AG10803 (cell line): Measurements from ENCODE around the gene MYO5B.

Experiments used
- DNase-seq: peaks from one replicate; pipeline ENCODE4 v3.0.0; 2010; ENCODE audit warnings: low read depth
- H3K4me3 ChIP-seq: 2 replicates; pipeline ENCODE4 v1.5.1; 2011; ENCODE audit warnings: mild to moderate bottlenecking, low read length, control low read depth
- TF ChIP-seq, protein P1 (sequence below): conservative IDR thresholded peaks from 2 replicates; pipeline ENCODE4 v1.5.1; 2011; ENCODE audit warnings: mild to moderate bottlenecking, low read length, control low read depth, inconsistent platforms

Gene MYO5B

DNA sequence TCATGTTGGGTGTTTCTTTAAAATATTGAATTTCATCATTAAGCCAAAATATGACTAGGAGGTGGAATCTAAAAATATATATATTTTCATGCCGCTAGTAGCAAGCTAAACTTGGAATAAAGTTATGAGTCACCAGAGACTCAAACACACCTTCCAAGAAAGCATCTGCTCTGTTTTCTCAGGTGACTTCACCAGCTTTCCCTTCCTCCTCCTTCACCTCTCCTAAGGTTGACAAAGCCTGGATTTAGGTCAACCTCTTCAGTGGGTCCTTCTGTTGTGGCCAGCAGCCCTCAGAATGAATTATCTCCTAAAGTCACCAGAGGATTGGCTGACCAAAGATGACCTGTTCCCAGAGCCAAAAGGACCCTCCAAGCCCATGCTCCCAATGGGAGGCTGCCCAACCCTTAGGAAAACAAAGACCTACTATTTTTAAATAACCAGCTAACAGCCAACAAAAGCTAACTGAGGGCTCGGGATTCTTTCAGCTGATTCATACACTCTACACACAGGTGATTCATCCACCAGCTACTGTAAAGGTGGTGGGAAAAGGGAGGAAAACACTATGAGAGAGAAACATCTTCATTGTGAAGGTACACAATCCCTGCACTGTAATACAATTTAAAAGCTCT, 113.9 kb downstream of the MYO5B start:
- no peak for DNase-seq
- H3K4me3 ChIP-seq = no peak overlapping the region
- TF ChIP-seq, protein P1, sequence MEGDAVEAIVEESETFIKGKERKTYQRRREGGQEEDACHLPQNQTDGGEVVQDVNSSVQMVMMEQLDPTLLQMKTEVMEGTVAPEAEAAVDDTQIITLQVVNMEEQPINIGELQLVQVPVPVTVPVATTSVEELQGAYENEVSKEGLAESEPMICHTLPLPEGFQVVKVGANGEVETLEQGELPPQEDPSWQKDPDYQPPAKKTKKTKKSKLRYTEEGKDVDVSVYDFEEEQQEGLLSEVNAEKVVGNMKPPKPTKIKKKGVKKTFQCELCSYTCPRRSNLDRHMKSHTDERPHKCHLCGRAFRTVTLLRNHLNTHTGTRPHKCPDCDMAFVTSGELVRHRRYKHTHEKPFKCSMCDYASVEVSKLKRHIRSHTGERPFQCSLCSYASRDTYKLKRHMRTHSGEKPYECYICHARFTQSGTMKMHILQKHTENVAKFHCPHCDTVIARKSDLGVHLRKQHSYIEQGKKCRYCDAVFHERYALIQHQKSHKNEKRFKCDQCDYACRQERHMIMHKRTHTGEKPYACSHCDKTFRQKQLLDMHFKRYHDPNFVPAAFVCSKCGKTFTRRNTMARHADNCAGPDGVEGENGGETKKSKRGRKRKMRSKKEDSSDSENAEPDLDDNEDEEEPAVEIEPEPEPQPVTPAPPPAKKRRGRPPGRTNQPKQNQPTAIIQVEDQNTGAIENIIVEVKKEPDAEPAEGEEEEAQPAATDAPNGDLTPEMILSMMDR = no peak

DNA sequence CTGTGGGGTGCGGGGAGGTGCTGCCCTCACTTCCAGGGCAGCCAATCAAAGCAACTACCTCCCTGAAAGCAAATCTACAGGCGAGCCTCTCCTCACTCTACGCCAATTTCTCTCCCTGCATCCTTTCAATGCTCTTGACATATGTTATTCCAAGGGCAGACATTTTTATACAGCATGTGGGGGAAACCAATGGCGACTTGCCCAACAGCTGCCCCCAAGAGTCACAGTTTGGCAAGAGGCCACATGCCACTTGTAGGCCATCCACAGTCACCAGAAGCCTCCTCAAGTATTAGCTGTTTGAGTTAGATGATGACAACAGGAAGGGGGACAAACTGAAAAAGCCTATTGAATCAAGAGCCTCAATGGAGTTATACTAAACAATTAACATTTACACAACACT, 114.6 kb downstream of the MYO5B start:
- no peak for DNase-seq
- H3K4me3 ChIP-seq = no peak overlapping the region
- TF ChIP-seq, protein P1 = no peak

DNA sequence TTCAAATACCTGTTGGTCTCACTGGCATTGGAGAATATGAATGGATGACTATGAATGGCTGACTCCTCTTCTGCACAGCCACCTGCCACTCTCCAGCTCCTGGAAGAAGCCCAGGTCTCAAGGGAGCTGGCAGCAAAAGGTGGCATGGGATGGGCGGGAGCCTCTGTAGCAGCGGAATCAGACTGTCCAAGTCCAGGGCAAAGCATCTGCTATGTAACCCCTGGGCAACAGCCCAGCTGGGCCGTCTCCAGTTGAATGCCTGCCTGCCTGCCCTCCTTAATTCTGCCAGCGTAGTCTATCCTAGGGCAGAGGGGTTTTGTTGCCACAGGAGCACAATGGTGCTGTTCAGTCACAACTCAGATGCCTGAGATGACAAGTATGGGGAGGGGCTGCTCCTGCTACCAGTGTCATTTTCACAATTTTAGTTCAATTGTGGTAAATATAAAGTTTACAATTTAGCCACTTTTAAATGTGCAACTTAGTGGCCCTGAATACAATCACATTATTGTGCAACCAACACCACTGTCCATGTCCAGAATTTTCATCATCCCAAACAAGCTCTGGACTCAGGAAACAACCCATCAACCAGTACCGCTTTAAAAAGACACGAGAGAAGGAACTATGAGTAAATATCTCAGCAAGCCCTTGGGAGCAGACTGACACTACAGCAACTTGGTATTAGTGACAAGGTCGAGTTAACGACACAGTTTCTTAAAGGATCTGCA, 115.2 kb downstream of the MYO5B start:
- DNase-seq = no peak
- H3K4me3 ChIP-seq = no peak overlapping the region
- TF ChIP-seq, protein P1 = no peak

DNA sequence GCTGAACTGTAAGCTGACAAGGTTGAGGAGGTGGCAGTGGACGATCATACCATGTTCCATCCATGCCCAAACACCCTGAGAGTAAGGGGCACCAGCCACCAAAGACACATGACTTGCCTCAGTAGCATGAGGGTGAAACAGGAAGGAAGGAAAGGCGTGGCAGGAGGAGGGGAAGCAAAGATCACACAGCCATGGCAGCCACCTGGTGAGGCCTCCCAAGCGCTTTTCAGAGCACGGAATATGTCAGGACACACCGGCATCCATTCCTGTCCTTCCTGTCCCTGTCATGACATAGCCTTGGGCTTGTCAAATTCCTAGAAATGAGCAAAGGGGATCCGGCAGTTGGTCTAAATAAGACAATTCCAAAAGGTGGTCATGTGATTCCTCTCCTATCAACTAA, 118.7 kb downstream of the MYO5B start:
- DNase-seq = no peak
- TF ChIP-seq, protein P1 = no peak
- H3K4me3 ChIP-seq = no peak overlapping the region

DNA sequence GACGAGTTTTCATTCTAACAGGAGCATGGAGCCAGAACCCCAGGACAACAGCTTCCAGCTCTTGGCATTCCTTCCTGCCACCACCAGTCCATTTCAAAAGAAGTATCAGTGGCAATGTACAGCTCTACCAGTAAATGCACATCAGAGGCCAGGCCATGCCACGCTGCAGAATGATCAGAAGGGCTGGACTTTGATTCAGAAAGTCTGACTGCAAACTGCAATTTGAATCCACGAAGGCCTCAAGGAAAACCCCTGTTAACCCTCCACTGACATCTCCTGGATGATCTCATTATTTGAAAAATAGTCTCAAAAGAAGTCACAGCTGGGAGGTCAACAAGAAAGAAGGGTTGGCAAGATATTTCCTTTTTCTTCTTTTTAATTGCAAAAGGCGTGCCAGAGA, 119.2 kb downstream of the MYO5B start:
- H3K4me3 ChIP-seq = no peak overlapping the region
- TF ChIP-seq, protein P1 = no peak
- no peak for DNase-seq

DNA sequence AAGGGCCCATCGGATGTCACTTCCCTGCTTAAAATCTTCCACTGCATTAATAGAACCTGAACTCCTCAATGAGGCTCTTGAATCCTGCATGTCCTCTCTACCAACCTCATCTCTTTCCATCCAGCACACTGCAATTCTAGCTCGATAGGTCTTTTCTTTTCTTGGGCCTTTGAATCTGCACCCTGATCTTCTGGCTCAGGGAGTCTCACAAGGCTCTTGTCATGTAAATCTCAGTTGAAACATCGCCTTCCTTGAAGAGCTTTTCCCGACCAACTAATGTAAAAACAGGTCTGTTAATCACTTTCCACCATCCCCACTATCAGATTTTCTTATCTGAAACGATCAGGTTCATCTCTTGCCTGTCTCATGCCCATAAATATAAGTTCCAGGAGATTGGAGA, 120.5 kb downstream of the MYO5B start:
- TF ChIP-seq, protein P1 = no peak
- no peak overlapping the region for H3K4me3 ChIP-seq
- no peak for DNase-seq

DNA sequence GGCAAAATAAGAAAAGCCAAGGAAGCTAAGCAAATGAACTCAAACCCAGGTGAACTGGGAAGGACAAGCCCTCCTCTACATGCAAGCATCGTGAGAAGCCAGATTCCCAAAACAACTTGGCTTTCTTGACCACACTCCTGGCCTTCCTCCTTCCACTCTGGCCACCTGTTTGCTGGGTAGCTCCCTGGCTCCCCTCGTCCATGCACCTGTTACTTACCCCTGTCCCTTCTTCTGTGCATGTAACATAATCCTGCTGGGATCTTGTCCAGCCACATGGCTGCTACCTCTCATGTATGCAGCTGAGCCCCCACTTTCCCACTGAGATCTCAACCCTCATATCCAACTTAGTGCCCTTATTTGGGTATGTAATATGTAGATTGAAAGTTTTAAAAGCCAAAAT, 121.6 kb downstream of the MYO5B start:
- H3K4me3 ChIP-seq = no peak overlapping the region
- TF ChIP-seq, protein P1 = no peak
- no peak for DNase-seq
